Measurements from ENCODE around the gene FMN1. TPM values are rescaled to one million over a fixed set of nuclear protein-coding genes. Genes with fewer than 3 reads are reported as not detected.
"Not testable (repeated sequence)": the region's sequence is repeated elsewhere in the genome, so short reads cannot be mapped to it uniquely, and the experiment has no call there.

The FMN1 gene
- total and polyA plus RNA-seq, 7 experiments from 2014 or later = 0.02 to 32.2 (median 1.0) TPM; not detected in 1

DNA sequence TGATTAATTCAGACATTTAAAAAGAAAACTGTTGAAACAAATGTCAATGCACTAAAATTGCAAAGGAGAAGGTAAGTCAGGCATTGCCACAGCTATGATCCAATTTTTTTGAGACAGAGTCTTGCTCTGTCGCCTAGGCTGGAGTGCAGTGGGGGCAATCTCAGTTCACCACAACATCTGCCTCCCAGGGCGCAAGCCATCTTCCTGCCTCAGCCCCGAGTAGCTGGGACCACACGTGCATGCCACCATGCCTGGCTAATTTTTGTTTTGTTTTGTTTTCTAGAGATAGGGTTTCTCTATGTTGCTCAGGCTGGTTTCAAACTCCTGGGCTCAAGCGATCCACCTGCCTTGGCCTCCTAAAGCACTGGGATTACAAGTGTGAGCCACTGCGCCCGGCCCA lies 117.6 kb downstream of the FMN1 start:
- no peak for DNase-seq
- Histone ChIP-seq H3K36me3 (ENCODE audit: control insufficient read depth in 2 of 3, insufficient read depth in 3 of 3, low read length in 3 of 3) (no peaks in the 10 kb centered on the region), H3K9me3 (ENCODE audit: control insufficient read depth in 2 of 3, low read length in 3 of 3) (no peaks in the 10 kb centered on the region), H3K27me3 (ENCODE audit: control insufficient read depth in 2 of 2, insufficient read depth in 2 of 2, low read length in 2 of 2) (no peaks in the 10 kb centered on the region), H3K4me1 (ENCODE audit: control insufficient read depth in 2 of 2, insufficient read depth in 2 of 2, low read length in 2 of 2) (no peaks in the 10 kb centered on the region), H3K4me3 (ENCODE audit: low read length) (no peak overlapping the region), H3K27ac (ENCODE audit: low read depth, low read length) (no peak overlapping the region)
- POLR2A ChIA-PET = no interaction called here
- Mint-ChIP-seq H3K27me3 (peaks cover 0 to 6% (median 4%) of the 10 kb centered on the region in 5 donors), H3K4me1 (peaks cover 0 to 18% (median 4%) of the 10 kb centered on the region in 7 donors), H3K4me3 (no peak overlapping the region), H3K36me3 (peaks cover 0 to 7% (median 0%) of the 10 kb centered on the region in 5 donors), H3K9me3 (no peaks in the 10 kb centered on the region), H3K27ac (peak overlapping the region in 1 of 9 donors; percentile 33)
- intact Hi-C loops (cut with micrococcal nuclease) = no loop called here
- no peak for ATAC-seq
- CTCF ChIA-PET = no interaction called here

DNA sequence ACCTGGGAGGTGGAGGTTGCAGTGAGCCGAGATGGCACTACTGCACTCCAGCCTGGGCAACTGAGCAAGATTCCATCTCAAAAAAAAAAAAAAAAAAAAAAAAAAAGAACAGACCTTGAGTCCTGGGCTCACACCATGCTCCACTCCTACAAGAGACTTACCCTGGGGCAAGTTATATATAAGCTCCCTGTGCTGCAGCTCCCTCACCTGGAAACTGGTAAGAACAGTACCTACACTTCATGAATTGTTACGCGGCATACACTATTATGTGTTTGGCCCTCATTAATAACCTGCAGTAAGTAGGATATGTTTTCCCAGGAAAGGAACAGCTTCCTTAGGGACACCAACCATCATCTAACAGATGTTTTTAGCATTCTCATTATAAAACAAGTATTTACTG lies 119.6 kb downstream of the FMN1 start:
- peak; percentile 47 for ATAC-seq
- DNase-seq = peak in 2 of 9 donors; percentile 22 to 40
- H3K4me3 Mint-ChIP-seq = no peak overlapping the region
- no peak overlapping the region for H3K27ac ChIP-seq (ENCODE audit: low read depth, low read length)
- intact Hi-C loops (cut with micrococcal nuclease) = no loop called here
- H3K27me3 Mint-ChIP-seq = peaks cover 0 to 6% (median 4%) of the 10 kb centered on the region in 5 donors
- no peak overlapping the region for H3K4me3 ChIP-seq (ENCODE audit: low read length)
- H3K4me1 ChIP-seq (ENCODE audit: control insufficient read depth in 2 of 2, insufficient read depth in 2 of 2, low read length in 2 of 2) = no peaks in the 10 kb centered on the region
- H3K27me3 ChIP-seq (ENCODE audit: control insufficient read depth in 2 of 2, insufficient read depth in 2 of 2, low read length in 2 of 2) = no peaks in the 10 kb centered on the region
- H3K4me1 Mint-ChIP-seq = peaks cover 0 to 17% (median 2%) of the 10 kb centered on the region in 7 donors
- H3K9me3 ChIP-seq (ENCODE audit: control insufficient read depth in 2 of 3, low read length in 3 of 3) = no peaks in the 10 kb centered on the region
- no peaks in the 10 kb centered on the region for H3K36me3 ChIP-seq (ENCODE audit: control insufficient read depth in 2 of 3, insufficient read depth in 3 of 3, low read length in 3 of 3)
- ChIA-PET POLR2A (no interaction called here), CTCF (no interaction called here)
- H3K27ac Mint-ChIP-seq = no peak overlapping the region
- no peaks in the 10 kb centered on the region for H3K9me3 Mint-ChIP-seq
- H3K36me3 Mint-ChIP-seq = peaks cover 0 to 4% (median 0%) of the 10 kb centered on the region in 5 donors

DNA sequence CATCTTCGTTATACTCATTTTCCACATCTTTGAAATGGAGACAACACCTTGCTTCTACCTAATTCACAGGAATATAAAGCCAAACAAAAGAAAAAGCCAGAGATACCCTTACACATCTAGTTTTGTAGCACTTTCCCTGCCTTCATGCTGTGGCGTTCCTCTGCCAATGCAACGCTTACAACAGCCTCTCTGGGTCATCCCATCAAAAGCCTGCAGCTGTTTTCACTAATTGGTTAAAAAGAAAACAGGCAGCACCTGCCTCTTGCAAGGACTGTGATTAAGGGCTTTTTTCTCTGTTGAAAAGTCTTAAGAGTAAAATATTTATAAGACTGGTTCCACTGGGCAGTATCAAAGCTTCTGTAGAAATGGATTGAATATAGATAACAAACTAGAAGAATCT lies 120.3 kb downstream of the FMN1 start:
- Histone ChIP-seq H3K4me1 (ENCODE audit: control insufficient read depth in 2 of 2, insufficient read depth in 2 of 2, low read length in 2 of 2) (no peaks in the 10 kb centered on the region), H3K27me3 (ENCODE audit: control insufficient read depth in 2 of 2, insufficient read depth in 2 of 2, low read length in 2 of 2) (no peaks in the 10 kb centered on the region), H3K9me3 (ENCODE audit: control insufficient read depth in 2 of 3, low read length in 3 of 3) (no peaks in the 10 kb centered on the region), H3K4me3 (ENCODE audit: low read length) (no peak overlapping the region), H3K27ac (ENCODE audit: low read depth, low read length) (no peak overlapping the region), H3K36me3 (ENCODE audit: control insufficient read depth in 2 of 3, insufficient read depth in 3 of 3, low read length in 3 of 3) (no peaks in the 10 kb centered on the region)
- no peak for ATAC-seq
- CTCF ChIA-PET = no interaction called here
- POLR2A ChIA-PET = no interaction called here
- Mint-ChIP-seq H3K9me3 (no peaks in the 10 kb centered on the region), H3K4me1 (peaks cover 0 to 18% (median 2%) of the 10 kb centered on the region in 7 donors), H3K27me3 (peaks cover 0 to 6% (median 4%) of the 10 kb centered on the region in 5 donors), H3K36me3 (peaks cover 0 to 4% (median 0%) of the 10 kb centered on the region in 5 donors), H3K4me3 (no peak overlapping the region), H3K27ac (peak overlapping the region in 1 of 9 donors; percentile 8)
- DNase-seq = no peak
- intact Hi-C loops (cut with micrococcal nuclease) = no loop called here

DNA sequence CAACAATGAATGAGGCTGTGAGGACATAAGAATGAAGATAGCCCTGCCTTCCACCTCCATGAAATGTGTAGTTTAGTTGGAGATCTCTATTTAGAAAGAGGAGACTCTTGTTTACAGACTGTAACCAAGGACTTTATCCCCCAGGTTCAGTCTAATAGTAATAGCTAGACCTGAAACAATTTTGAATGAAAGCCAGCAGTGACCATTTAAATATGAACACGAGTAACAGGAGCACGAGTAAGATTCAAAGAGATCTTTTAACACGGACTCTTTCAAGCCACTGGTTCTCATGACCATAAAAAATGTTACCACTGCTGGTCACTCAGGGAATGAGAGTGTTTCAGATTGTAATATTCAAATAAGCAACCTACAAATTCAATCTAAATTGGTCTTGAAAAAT lies 123.1 kb downstream of the FMN1 start:
- no peaks in the 10 kb centered on the region for H3K9me3 ChIP-seq (ENCODE audit: control insufficient read depth in 2 of 3, low read length in 3 of 3)
- no peaks in the 10 kb centered on the region for H3K9me3 Mint-ChIP-seq
- no peak for DNase-seq
- H3K36me3 ChIP-seq (ENCODE audit: control insufficient read depth in 2 of 3, insufficient read depth in 3 of 3, low read length in 3 of 3) = no peaks in the 10 kb centered on the region
- ChIA-PET CTCF (no interaction called here), POLR2A (no interaction called here)
- peaks cover 11 to 30% (median 20%) of the 10 kb centered on the region in 7 donors for H3K4me1 Mint-ChIP-seq
- H3K27me3 ChIP-seq (ENCODE audit: control insufficient read depth in 2 of 2, insufficient read depth in 2 of 2, low read length in 2 of 2) = no peaks in the 10 kb centered on the region
- no peak overlapping the region for H3K27ac Mint-ChIP-seq
- peaks cover 0 to 10% (median 0%) of the 10 kb centered on the region in 5 donors for H3K36me3 Mint-ChIP-seq
- ATAC-seq = no peak
- H3K4me1 ChIP-seq (ENCODE audit: control insufficient read depth in 2 of 2, insufficient read depth in 2 of 2, low read length in 2 of 2) = peaks cover 0 to 15% of the 10 kb centered on the region in 2 donors
- H3K27me3 Mint-ChIP-seq = peaks cover 4 to 18% (median 8%) of the 10 kb centered on the region in 5 donors
- H3K4me3 Mint-ChIP-seq = no peak overlapping the region
- intact Hi-C loops (cut with micrococcal nuclease) = no loop called here
- H3K4me3 ChIP-seq (ENCODE audit: low read length) = no peak overlapping the region
- H3K27ac ChIP-seq (ENCODE audit: low read depth, low read length) = no peak overlapping the region

DNA sequence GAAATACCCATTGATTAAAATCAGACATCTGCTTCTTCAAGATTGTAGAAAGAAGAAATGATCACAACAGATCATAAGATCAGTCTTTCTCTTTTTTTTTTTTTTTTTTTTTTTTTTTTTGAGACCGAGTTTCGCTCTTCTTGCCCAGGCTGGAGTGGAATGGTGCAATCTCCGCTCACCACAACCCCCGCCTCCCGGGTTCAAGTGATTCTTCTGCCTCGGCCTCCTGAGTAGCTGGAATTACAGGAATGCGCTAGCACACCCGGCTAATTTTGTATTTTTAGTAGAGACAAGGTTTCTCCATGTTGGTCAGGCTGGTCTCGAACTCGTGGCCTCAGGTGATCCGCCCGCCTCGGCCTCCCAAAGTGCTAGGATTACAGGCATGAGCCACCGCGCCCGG lies 124.6 kb downstream of the FMN1 start:
- ATAC-seq; intact Hi-C loops (cut with micrococcal nuclease); H3K27ac ChIP-seq (ENCODE audit: low read depth, low read length); H3K4me3 ChIP-seq (ENCODE audit: low read length); H3K27ac Mint-ChIP-seq; H3K36me3 Mint-ChIP-seq; H3K9me3 Mint-ChIP-seq; H3K4me3 Mint-ChIP-seq; CTCF ChIA-PET; H3K9me3 ChIP-seq (ENCODE audit: control insufficient read depth in 2 of 3, low read length in 3 of 3); H3K36me3 ChIP-seq (ENCODE audit: control insufficient read depth in 2 of 3, insufficient read depth in 3 of 3, low read length in 3 of 3); H3K27me3 ChIP-seq (ENCODE audit: control insufficient read depth in 2 of 2, insufficient read depth in 2 of 2, low read length in 2 of 2); DNase-seq: not testable (repeated sequence)
- POLR2A ChIA-PET = interaction anchor here (0.6 kb wide), 1 partner anchor 442 kb away, joined by 3 read pairs; no protein-coding TSS in a partner anchor
- peaks cover 0 to 15% of the 10 kb centered on the region in 2 donors for H3K4me1 ChIP-seq (ENCODE audit: control insufficient read depth in 2 of 2, insufficient read depth in 2 of 2, low read length in 2 of 2)
- Mint-ChIP-seq H3K27me3 (peaks cover 0 to 20% (median 12%) of the 10 kb centered on the region in 5 donors), H3K4me1 (peaks cover 11 to 30% (median 20%) of the 10 kb centered on the region in 7 donors)

DNA sequence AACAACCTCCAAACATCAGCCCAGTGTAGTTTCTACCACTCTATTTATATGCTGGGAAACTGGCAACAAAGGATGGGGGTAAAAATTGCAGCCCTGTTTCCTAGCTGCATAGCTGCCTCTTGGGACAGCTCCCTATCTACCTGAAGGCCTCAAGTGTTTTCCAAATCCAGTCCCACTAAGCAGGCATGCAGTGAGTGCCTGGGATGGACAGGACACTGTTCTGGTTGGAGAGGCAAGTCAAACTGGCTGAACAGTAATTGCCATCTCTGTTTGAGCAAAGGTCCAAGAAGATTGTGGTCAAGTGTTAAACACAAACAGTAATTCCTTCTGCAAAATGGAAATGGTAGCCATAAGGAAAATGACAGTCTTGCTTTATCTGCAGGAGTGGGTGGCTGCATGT lies 125.4 kb downstream of the FMN1 start:
- peaks cover 0 to 15% of the 10 kb centered on the region in 2 donors for H3K4me1 ChIP-seq (ENCODE audit: control insufficient read depth in 2 of 2, insufficient read depth in 2 of 2, low read length in 2 of 2)
- no peaks in the 10 kb centered on the region for H3K27me3 ChIP-seq (ENCODE audit: control insufficient read depth in 2 of 2, insufficient read depth in 2 of 2, low read length in 2 of 2)
- H3K4me3 ChIP-seq (ENCODE audit: low read length) = no peak overlapping the region
- DNase-seq (no peak), ATAC-seq (no peak)
- H3K27ac ChIP-seq (ENCODE audit: low read depth, low read length) = no peak overlapping the region
- Mint-ChIP-seq H3K9me3 (no peaks in the 10 kb centered on the region), H3K4me3 (peak overlapping the region in 4 of 10 donors; percentile 3 to 89 (median 64)), H3K36me3 (peaks cover 0 to 12% (median 5%) of the 10 kb centered on the region in 5 donors), H3K4me1 (peaks cover 11 to 32% (median 22%) of the 10 kb centered on the region in 7 donors), H3K27me3 (peaks cover 0 to 24% (median 12%) of the 10 kb centered on the region in 5 donors), H3K27ac (peak overlapping the region in 4 of 9 donors; percentile 6 to 77 (median 54))
- no peaks in the 10 kb centered on the region for H3K36me3 ChIP-seq (ENCODE audit: control insufficient read depth in 2 of 3, insufficient read depth in 3 of 3, low read length in 3 of 3)
- CTCF ChIA-PET = no interaction called here
- H3K9me3 ChIP-seq (ENCODE audit: control insufficient read depth in 2 of 3, low read length in 3 of 3) = no peaks in the 10 kb centered on the region
- intact Hi-C loops (cut with micrococcal nuclease) = no loop called here
- POLR2A ChIA-PET = no interaction called here

DNA sequence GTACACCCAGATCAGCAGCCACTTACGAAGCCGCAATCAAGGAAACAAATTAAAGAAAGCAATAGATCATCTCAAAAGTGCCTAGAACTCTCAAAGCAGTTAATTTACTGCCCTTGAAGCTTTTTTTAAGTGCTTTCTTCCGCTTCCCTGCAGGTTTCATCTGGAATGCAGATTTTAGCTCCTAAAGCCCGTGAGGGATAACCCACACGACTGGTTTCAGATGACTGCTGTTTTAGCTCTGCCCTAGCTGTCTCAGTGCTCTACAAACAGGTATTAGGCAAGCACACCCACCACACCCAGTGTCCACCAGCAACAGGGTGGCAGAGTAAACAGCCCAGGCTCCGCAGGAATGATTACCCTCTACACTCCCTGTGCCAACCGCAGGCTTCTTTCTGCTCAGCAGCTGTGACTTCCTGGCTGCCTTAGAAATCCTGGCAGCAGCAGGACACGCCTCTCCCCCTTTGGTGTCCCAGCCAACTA lies 126.0 kb downstream of the FMN1 start:
- intact Hi-C loops (cut with micrococcal nuclease) = no loop called here
- CTCF ChIA-PET = no interaction called here
- Histone ChIP-seq H3K27ac (ENCODE audit: low read depth, low read length) (no peak overlapping the region), H3K4me3 (ENCODE audit: low read length) (no peak overlapping the region), H3K27me3 (ENCODE audit: control insufficient read depth in 2 of 2, insufficient read depth in 2 of 2, low read length in 2 of 2) (no peaks in the 10 kb centered on the region), H3K4me1 (ENCODE audit: control insufficient read depth in 2 of 2, insufficient read depth in 2 of 2, low read length in 2 of 2) (peaks cover 0 to 15% of the 10 kb centered on the region in 2 donors), H3K9me3 (ENCODE audit: control insufficient read depth in 2 of 3, low read length in 3 of 3) (no peaks in the 10 kb centered on the region), H3K36me3 (ENCODE audit: control insufficient read depth in 2 of 3, insufficient read depth in 3 of 3, low read length in 3 of 3) (no peaks in the 10 kb centered on the region)
- Mint-ChIP-seq H3K27me3 (peaks cover 0 to 31% (median 13%) of the 10 kb centered on the region in 5 donors), H3K4me1 (peaks cover 11 to 32% (median 22%) of the 10 kb centered on the region in 7 donors), H3K27ac (peak overlapping the region in 5 of 9 donors; percentile 6 to 93 (median 60)), H3K4me3 (peak overlapping the region in 7 of 10 donors; percentile 59 to 89 (median 76)), H3K36me3 (peaks cover 0 to 13% (median 5%) of the 10 kb centered on the region in 5 donors), H3K9me3 (no peaks in the 10 kb centered on the region)
- POLR2A ChIA-PET = no interaction called here
- ATAC-seq (peak; percentile 46), DNase-seq (peak in 1 of 9 donors; percentile 32)
